ENCODE measurements around the gene ITGB5.
"Not testable (repeated sequence)": the region's sequence is repeated elsewhere in the genome, so short reads cannot be mapped to it uniquely, and the experiment has no call there.

The ITGB5 gene

GRCh38 chr3:124787476-124788195, 99.5 kb downstream of the ITGB5 start:
- DNase-seq (ENCODE audit: low read depth in 2 of 2) = peak; percentile 39 to 47
- H3K4me3 ChIP-seq (replicated peaks in 1 of 2; ENCODE audit: low read depth in 2 of 2, low read length in 2 of 2) = no peak overlapping the region
- TF ChIP-seq CTCF (IDR thresholded peaks at IDR 0.05; ENCODE audit: low read depth, low read length) = no peak

- peak; percentile 57 to 58 for DNase-seq (ENCODE audit: low read depth in 2 of 2)
- no peak overlapping the region for H3K4me3 ChIP-seq (replicated peaks in 1 of 2; ENCODE audit: low read depth in 2 of 2, low read length in 2 of 2)
- TF ChIP-seq CTCF (IDR thresholded peaks at IDR 0.05; ENCODE audit: low read depth, low read length) = peak; percentile 33
Observed at GRCh38 chr3:124786511-124787241, 100.5 kb downstream of the ITGB5 start.

GRCh38 chr3:124785973-124786372, 101.2 kb downstream of the ITGB5 start:
- no peak for DNase-seq (ENCODE audit: low read depth in 2 of 2)
- H3K4me3 ChIP-seq (replicated peaks in 1 of 2; ENCODE audit: low read depth in 2 of 2, low read length in 2 of 2) = no peak overlapping the region
- TF ChIP-seq CTCF (IDR thresholded peaks at IDR 0.05; ENCODE audit: low read depth, low read length) = no peak

- no peak overlapping the region for H3K4me3 ChIP-seq (replicated peaks in 1 of 2; ENCODE audit: low read depth in 2 of 2, low read length in 2 of 2)
- DNase-seq (ENCODE audit: low read depth in 2 of 2) = no peak
- no peak for TF ChIP-seq CTCF (IDR thresholded peaks at IDR 0.05; ENCODE audit: low read depth, low read length)
Observed at GRCh38 chr3:124784686-124785382, 102.3 kb downstream of the ITGB5 start.

GRCh38 chr3:124783696-124784095, 103.5 kb downstream of the ITGB5 start:
- H3K4me3 ChIP-seq (replicated peaks in 1 of 2; ENCODE audit: low read depth in 2 of 2, low read length in 2 of 2) = no peak overlapping the region
- no peak for DNase-seq (ENCODE audit: low read depth in 2 of 2)
- no peak for TF ChIP-seq CTCF (IDR thresholded peaks at IDR 0.05; ENCODE audit: low read depth, low read length)

- DNase-seq (ENCODE audit: low read depth in 2 of 2); H3K4me3 ChIP-seq (replicated peaks in 1 of 2; ENCODE audit: low read depth in 2 of 2, low read length in 2 of 2): not testable (repeated sequence)
Observed at GRCh38 chr3:124782377-124782712, 104.8 kb downstream of the ITGB5 start.

Measured in cardiac fibroblast (primary cell).